ENCODE measurements around the gene STK38. TPM values are rescaled to one million over a fixed set of nuclear protein-coding genes. Genes with fewer than 3 reads are reported as not detected.
A peak's percentile ranks its signal among the peaks of the same experiment; 100 is the strongest.
"Not testable (repeated sequence)": the region's sequence is repeated elsewhere in the genome, so short reads cannot be mapped to it uniquely, and the experiment has no call there.

The STK38 gene
- total RNA-seq, 1 donor from 2014 or later: 39.7 TPM

GRCh38 chr6:36501686-36502085 lies 45.6 kb downstream of the STK38 start:
- ATAC-seq (no peak), DNase-seq (ENCODE audit: low spot score) (no peak)
- intact Hi-C loops (cut with DNase I): no loop called here

GRCh38 chr6:36499918-36500317 lies 47.4 kb downstream of the STK38 start:
- ATAC-seq (no peak), DNase-seq (ENCODE audit: low spot score) (no peak)
- intact Hi-C loops (cut with DNase I): no loop called here

GRCh38 chr6:36495086-36495485 lies 52.2 kb downstream of the STK38 start:
- intact Hi-C loops (cut with DNase I): no loop called here
- no peak for ATAC-seq

GRCh38 chr6:36493859-36494258 lies 53.4 kb downstream of the STK38 start:
- DNase-seq (ENCODE audit: low spot score) (no peak), ATAC-seq (no peak)
- intact Hi-C loops (cut with DNase I): no loop called here

More at GRCh38 chr6:36495086-36495485, 52.2 kb downstream of the STK38 start:
- DNase-seq (ENCODE audit: low spot score): no peak

GRCh38 chr6:36493319-36493718 lies 54.0 kb downstream of the STK38 start:
- ATAC-seq: no peak
- intact Hi-C loops (cut with DNase I): no loop called here
- DNase-seq (ENCODE audit: low spot score): no peak

- ATAC-seq (peak; percentile 51), DNase-seq (ENCODE audit: low spot score) (no peak)
- intact Hi-C loops (cut with DNase I): no loop called here
Measured at GRCh38 chr6:36492621-36493020, 54.7 kb downstream of the STK38 start.

- ATAC-seq (no peak), DNase-seq (ENCODE audit: low spot score) (no peak)
- intact Hi-C loops (cut with DNase I): no loop called here
Measured at GRCh38 chr6:36492092-36492491, 55.2 kb downstream of the STK38 start.

GRCh38 chr6:36491378-36491965 lies 55.8 kb downstream of the STK38 start:
- DNase-seq (ENCODE audit: low spot score) (no peak), ATAC-seq (no peak)
- intact Hi-C loops (cut with DNase I): no loop called here

- ATAC-seq (peak; percentile 33), DNase-seq (ENCODE audit: low spot score) (no peak)
- intact Hi-C loops (cut with DNase I): no loop called here
Measured at GRCh38 chr6:36489426-36489825, 57.9 kb downstream of the STK38 start.

GRCh38 chr6:36488221-36488620 lies 59.1 kb downstream of the STK38 start:
- no peak for ATAC-seq
- intact Hi-C loops (cut with DNase I): no loop called here
- DNase-seq (ENCODE audit: low spot score): no peak

GRCh38 chr6:36487698-36488097 lies 59.6 kb downstream of the STK38 start:
- DNase-seq (ENCODE audit: low spot score) (no peak), ATAC-seq (no peak)
- intact Hi-C loops (cut with DNase I): no loop called here

GRCh38 chr6:36484736-36485135 lies 62.5 kb downstream of the STK38 start:
- no peak for ATAC-seq
- intact Hi-C loops (cut with DNase I): no loop called here
- DNase-seq (ENCODE audit: low spot score): no peak

- DNase-seq (ENCODE audit: low spot score); intact Hi-C loops (cut with DNase I); ATAC-seq: not testable (repeated sequence)
Measured at GRCh38 chr6:36483326-36483725, 64.0 kb downstream of the STK38 start.

GRCh38 chr6:36479256-36479655 lies 68.0 kb downstream of the STK38 start:
- intact Hi-C loops (cut with DNase I): no loop called here
- DNase-seq (ENCODE audit: low spot score) (no peak), ATAC-seq (no peak)

GRCh38 chr6:36478051-36478526 lies 69.2 kb downstream of the STK38 start:
- intact Hi-C loops (cut with DNase I): no loop called here
- no peak for DNase-seq (ENCODE audit: low spot score)
- ATAC-seq: no peak

GRCh38 chr6:36469946-36470345 lies 77.3 kb downstream of the STK38 start:
- DNase-seq (ENCODE audit: low spot score): no peak
- intact Hi-C loops (cut with DNase I): no loop called here
- no peak for ATAC-seq

- ATAC-seq: no peak
- intact Hi-C loops (cut with DNase I): no loop called here
Measured at GRCh38 chr6:36469148-36469661, 78.1 kb downstream of the STK38 start.

GRCh38 chr6:36467625-36468024 lies 79.7 kb downstream of the STK38 start:
- intact Hi-C loops (cut with DNase I): no loop called here
- ATAC-seq (no peak), DNase-seq (ENCODE audit: low spot score) (no peak)

More at GRCh38 chr6:36469148-36469661, 78.1 kb downstream of the STK38 start:
- no peak for DNase-seq (ENCODE audit: low spot score)

GRCh38 chr6:36464233-36464632 lies 83.0 kb downstream of the STK38 start:
- DNase-seq (ENCODE audit: low spot score) (no peak), ATAC-seq (no peak)
- intact Hi-C loops (cut with DNase I): no loop called here

- DNase-seq (ENCODE audit: low spot score) (no peak), ATAC-seq (no peak)
- intact Hi-C loops (cut with DNase I): no loop called here
Measured at GRCh38 chr6:36463676-36464075, 83.6 kb downstream of the STK38 start.

GRCh38 chr6:36461646-36462045 lies 85.6 kb downstream of the STK38 start:
- DNase-seq (ENCODE audit: low spot score) (no peak), ATAC-seq (no peak)
- intact Hi-C loops (cut with DNase I): no loop called here

All from sciatic nerve (tissue), 2 donors.